NCI-H2081 (cell line): Measurements from ENCODE around the gene SMIM24.
"Not testable (repeated sequence)": the region's sequence is repeated elsewhere in the genome, so short reads cannot be mapped to it uniquely, and the experiment has no call there.

Source experiments
- DNase-seq, 2 experiments: peaks; one replicate each; lab custom pipeline; 2025; lab: John Stamatoyannopoulos, UW

SMIM24 gene

GRCh38 chr19:3480383-3481091 lies at the start of gene SMIM24:
Gene SMIM24 (minus strand): TSS chr19:3480525. CDS start chr19:3480463, 62 bp downstream.
- DNase-seq: no peak

- DNase-seq: not testable (repeated sequence)
Measured at GRCh38 chr19:3529299-3529698, 49.0 kb upstream of the SMIM24 start.

GRCh38 chr19:3528539-3529211 lies 48.4 kb upstream of the SMIM24 start:
- no peak for DNase-seq

- no peak for DNase-seq
Measured at GRCh38 chr19:3528080-3528479, 47.8 kb upstream of the SMIM24 start.

GRCh38 chr19:3527238-3527910 lies 47.0 kb upstream of the SMIM24 start:
- no peak for DNase-seq

GRCh38 chr19:3526507-3527237 lies 46.3 kb upstream of the SMIM24 start:
- DNase-seq: no peak

GRCh38 chr19:3524904-3525451 lies 44.7 kb upstream of the SMIM24 start:
- DNase-seq: no peak

GRCh38 chr19:3524078-3524842 lies 43.9 kb upstream of the SMIM24 start:
- no peak for DNase-seq

- no peak for DNase-seq
Measured at GRCh38 chr19:3523361-3524077, 43.2 kb upstream of the SMIM24 start.

- no peak for DNase-seq
Measured at GRCh38 chr19:3522421-3523360, 42.4 kb upstream of the SMIM24 start.

GRCh38 chr19:3521104-3521445 lies 40.8 kb upstream of the SMIM24 start:
- no peak for DNase-seq

GRCh38 chr19:3520166-3521103 lies 40.1 kb upstream of the SMIM24 start:
- no peak for DNase-seq

- no peak for DNase-seq
Measured at GRCh38 chr19:3519126-3519525, 38.8 kb upstream of the SMIM24 start.

- DNase-seq: no peak
Measured at GRCh38 chr19:3518659-3519058, 38.3 kb upstream of the SMIM24 start.

GRCh38 chr19:3518255-3518654 lies 37.9 kb upstream of the SMIM24 start:
- DNase-seq: no peak

- DNase-seq: no peak
Measured at GRCh38 chr19:3517638-3518037, 37.3 kb upstream of the SMIM24 start.

GRCh38 chr19:3516675-3517207 lies 36.4 kb upstream of the SMIM24 start:
- peak; percentile 88 to 97 for DNase-seq

- DNase-seq: peak in 1 of 2 experiments; percentile 9
Measured at GRCh38 chr19:3515891-3516422, 35.6 kb upstream of the SMIM24 start.
